ENCODE results near the gene RIMKLA.

GRCh38 chr1:42469727-42470126 is 89.1 kb downstream of the RIMKLA start:
- TF ChIP-seq CTCF (IDR thresholded peaks at IDR 0.05) (no peak), EP300 (IDR thresholded peaks at IDR 0.05) (no peak)
